Measurements from ENCODE around the gene DCBLD1. TPM values are rescaled to one million over a fixed set of nuclear protein-coding genes. Genes with fewer than 3 reads are reported as not detected.

DCBLD1 gene
- total and polyA plus RNA-seq, 2 experiments from 2014 or later, result 3.5 to 16.5 TPM

- H3K36me3 ChIP-seq, result no peaks in the 10 kb centered on the region
- no peak overlapping the region for H3K4me3 ChIP-seq
- H3K4me1 ChIP-seq (ENCODE audit: low read depth), result peaks cover 16% of the 10 kb centered on the region
- peak in 1 of 2 donors; percentile 68 for DNase-seq (ENCODE audit: low read depth in 1 of 2, low spot score in 1 of 2)
- no peak overlapping the region for H3K27ac ChIP-seq
- H3K9me3 ChIP-seq (ENCODE audit: low read depth), result no peaks in the 10 kb centered on the region
- H3K27me3 ChIP-seq, result no peaks in the 10 kb centered on the region
- TF ChIP-seq, protein P1, sequence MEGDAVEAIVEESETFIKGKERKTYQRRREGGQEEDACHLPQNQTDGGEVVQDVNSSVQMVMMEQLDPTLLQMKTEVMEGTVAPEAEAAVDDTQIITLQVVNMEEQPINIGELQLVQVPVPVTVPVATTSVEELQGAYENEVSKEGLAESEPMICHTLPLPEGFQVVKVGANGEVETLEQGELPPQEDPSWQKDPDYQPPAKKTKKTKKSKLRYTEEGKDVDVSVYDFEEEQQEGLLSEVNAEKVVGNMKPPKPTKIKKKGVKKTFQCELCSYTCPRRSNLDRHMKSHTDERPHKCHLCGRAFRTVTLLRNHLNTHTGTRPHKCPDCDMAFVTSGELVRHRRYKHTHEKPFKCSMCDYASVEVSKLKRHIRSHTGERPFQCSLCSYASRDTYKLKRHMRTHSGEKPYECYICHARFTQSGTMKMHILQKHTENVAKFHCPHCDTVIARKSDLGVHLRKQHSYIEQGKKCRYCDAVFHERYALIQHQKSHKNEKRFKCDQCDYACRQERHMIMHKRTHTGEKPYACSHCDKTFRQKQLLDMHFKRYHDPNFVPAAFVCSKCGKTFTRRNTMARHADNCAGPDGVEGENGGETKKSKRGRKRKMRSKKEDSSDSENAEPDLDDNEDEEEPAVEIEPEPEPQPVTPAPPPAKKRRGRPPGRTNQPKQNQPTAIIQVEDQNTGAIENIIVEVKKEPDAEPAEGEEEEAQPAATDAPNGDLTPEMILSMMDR (IDR thresholded peaks at IDR 0.05; ENCODE audit: low read depth, low read length), result peak; percentile 14
Measured at GRCh38 chr6:117547688-117548621, 65.5 kb downstream of the DCBLD1 start.

DNA sequence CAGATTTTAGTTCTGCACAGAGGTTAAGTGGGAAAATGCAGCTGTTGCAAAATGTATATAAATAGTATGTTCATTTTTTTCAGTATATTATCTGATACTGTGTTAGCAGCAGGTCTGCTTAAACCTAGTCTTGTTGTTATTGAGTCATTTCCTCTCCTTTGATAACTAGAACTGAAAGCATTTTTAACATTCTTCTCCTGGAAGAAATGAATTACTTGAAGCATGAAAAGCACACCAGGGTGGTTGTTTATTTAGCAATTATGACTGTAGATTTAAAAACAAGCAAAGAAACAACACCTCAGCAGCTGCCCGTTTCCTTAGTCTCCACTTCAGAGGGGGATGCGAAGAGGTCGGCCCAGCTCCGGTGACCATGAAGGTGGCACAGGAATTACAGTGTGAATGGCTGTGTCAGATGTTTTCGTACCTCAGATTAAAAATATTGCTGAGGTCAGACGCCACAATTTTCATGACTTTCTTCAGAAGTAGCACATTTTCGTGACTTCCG is 66.4 kb downstream of the DCBLD1 start:
- TF ChIP-seq, protein P1 (IDR thresholded peaks at IDR 0.05; ENCODE audit: low read depth, low read length), result no peak
- Histone ChIP-seq H3K27ac (no peak overlapping the region), H3K4me1 (ENCODE audit: low read depth) (peaks cover 16% of the 10 kb centered on the region), H3K4me3 (no peak overlapping the region), H3K36me3 (no peaks in the 10 kb centered on the region), H3K9me3 (ENCODE audit: low read depth) (no peaks in the 10 kb centered on the region), H3K27me3 (no peaks in the 10 kb centered on the region)
- DNase-seq (ENCODE audit: low read depth in 1 of 2, low spot score in 1 of 2), result peak in 1 of 2 donors; percentile 71

DNA sequence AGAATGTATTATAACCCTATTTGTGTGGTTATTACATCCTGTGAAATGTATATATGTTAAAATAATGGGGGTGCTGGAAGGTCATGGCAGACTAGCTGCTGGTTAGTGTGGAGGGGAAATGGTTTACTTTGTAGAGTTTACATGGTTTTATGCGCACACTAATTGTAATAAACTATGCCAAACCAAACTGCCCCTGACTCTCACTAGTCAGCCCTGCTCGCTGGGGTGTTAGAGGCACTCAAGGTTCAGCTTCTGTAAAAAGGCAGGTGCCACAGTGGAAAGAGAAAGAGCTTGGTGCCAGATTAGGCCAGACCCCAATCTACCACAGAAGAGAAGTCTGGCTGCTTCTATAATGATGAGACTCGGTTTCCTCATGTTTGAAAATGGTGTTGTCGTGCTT is 67.1 kb downstream of the DCBLD1 start:
- no peak overlapping the region for H3K27ac ChIP-seq
- H3K9me3 ChIP-seq (ENCODE audit: low read depth), result no peaks in the 10 kb centered on the region
- no peak for DNase-seq (ENCODE audit: low read depth in 1 of 2, low spot score in 1 of 2)
- H3K4me3 ChIP-seq, result no peak overlapping the region
- H3K27me3 ChIP-seq, result no peaks in the 10 kb centered on the region
- TF ChIP-seq, protein P1 (IDR thresholded peaks at IDR 0.05; ENCODE audit: low read depth, low read length), result no peak
- peaks cover 13% of the 10 kb centered on the region for H3K4me1 ChIP-seq (ENCODE audit: low read depth)
- no peaks in the 10 kb centered on the region for H3K36me3 ChIP-seq

- DNase-seq (ENCODE audit: low read depth in 1 of 2, low spot score in 1 of 2), result no peak
- Histone ChIP-seq H3K4me3 (no peak overlapping the region), H3K9me3 (ENCODE audit: low read depth) (no peaks in the 10 kb centered on the region), H3K27ac (no peak overlapping the region), H3K36me3 (no peaks in the 10 kb centered on the region), H3K27me3 (no peaks in the 10 kb centered on the region), H3K4me1 (ENCODE audit: low read depth) (peaks cover 7% of the 10 kb centered on the region)
- TF ChIP-seq, protein P1 (IDR thresholded peaks at IDR 0.05; ENCODE audit: low read depth, low read length), result no peak
Measured at GRCh38 chr6:117550078-117550600, 67.7 kb downstream of the DCBLD1 start.

- Histone ChIP-seq H3K4me1 (ENCODE audit: low read depth) (peaks cover 2% of the 10 kb centered on the region), H3K9me3 (ENCODE audit: low read depth) (no peaks in the 10 kb centered on the region), H3K4me3 (no peak overlapping the region), H3K27me3 (no peaks in the 10 kb centered on the region), H3K36me3 (no peaks in the 10 kb centered on the region), H3K27ac (no peak overlapping the region)
- no peak for DNase-seq (ENCODE audit: low read depth in 1 of 2, low spot score in 1 of 2)
- TF ChIP-seq, protein P1 (IDR thresholded peaks at IDR 0.05; ENCODE audit: low read depth, low read length), result no peak
Measured at GRCh38 chr6:117550618-117551242, 68.3 kb downstream of the DCBLD1 start.
